ENCODE measurements around the gene UBXN10. TPM values are rescaled to one million over a fixed set of nuclear protein-coding genes. Genes with fewer than 3 reads are reported as not detected.
"Not testable (repeated sequence)": the region's sequence is repeated elsewhere in the genome, so short reads cannot be mapped to it uniquely, and the experiment has no call there.

The UBXN10 gene
- total and polyA plus RNA-seq, 4 donors = 0.50 to 2.3 (median 1.1) TPM

DNA sequence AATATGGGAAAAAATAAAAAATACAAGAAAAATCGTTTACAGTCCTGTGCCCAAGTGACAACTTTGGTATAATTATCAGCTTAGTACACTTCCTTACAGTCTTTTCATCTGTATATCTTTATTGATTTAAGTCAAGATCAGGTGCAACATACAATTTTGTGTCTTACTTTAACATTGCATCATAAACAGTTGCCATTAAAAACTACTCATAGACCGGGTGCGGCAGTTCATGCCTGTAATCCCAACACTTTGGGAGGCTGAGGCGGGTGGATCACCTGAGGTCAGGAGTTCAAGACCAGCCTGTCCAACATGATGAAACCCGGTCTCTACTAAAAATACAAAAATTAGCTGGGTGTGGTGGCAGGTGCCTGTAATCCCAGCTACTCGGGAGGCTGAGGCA is 33.2 kb downstream of the UBXN10 start:
- not testable (repeated sequence) for H3K9me3 ChIP-seq (ENCODE audit: control insufficient read depth in 4 of 4, low read length in 3 of 4); DNase-seq (ENCODE audit: low spot score); H3K9ac ChIP-seq (ENCODE audit: low read depth in 1 of 2, low read length in 2 of 2); H3K4me3 ChIP-seq (ENCODE audit: low read depth in 1 of 3, low read length in 3 of 3); H3K27ac ChIP-seq (ENCODE audit: low read depth in 1 of 2, low read length in 2 of 2); H3K4me1 ChIP-seq (ENCODE audit: control insufficient read depth in 4 of 4, insufficient read depth in 4 of 4, low read length in 3 of 4); H3K27me3 ChIP-seq (ENCODE audit: control insufficient read depth in 4 of 4, insufficient read depth in 4 of 4, low read length in 3 of 4); H3K36me3 ChIP-seq (ENCODE audit: control insufficient read depth in 4 of 4, insufficient read depth in 3 of 4, low read depth in 1 of 4, low read length in 3 of 4)
- WGBS = 82% methylated on average over 6 of the region's 6 CpGs

GRCh38 chr1:20220036-20220435 is 34.1 kb downstream of the UBXN10 start:
- no peak overlapping the region for H3K9ac ChIP-seq (ENCODE audit: low read depth in 1 of 2, low read length in 2 of 2)
- TF ChIP-seq HNF4G (IDR thresholded peaks at IDR 0.05) (no peak), NR2F2 (IDR thresholded peaks at IDR 0.05) (no peak), RXRA (IDR thresholded peaks at IDR 0.05) (no peak), TAF1 (conservative IDR thresholded peaks at IDR 0.05) (no peak), REST (IDR thresholded peaks at IDR 0.05) (no peak), YY1 (IDR thresholded peaks at IDR 0.05) (no peak), ZBTB33 (IDR thresholded peaks at IDR 0.05) (no peak), EGR1 (IDR thresholded peaks at IDR 0.05; ENCODE audit: low read depth in 2 of 2) (no peak), FOXA2 (IDR thresholded peaks at IDR 0.05) (no peak)
- TF ChIP-seq, protein P1, sequence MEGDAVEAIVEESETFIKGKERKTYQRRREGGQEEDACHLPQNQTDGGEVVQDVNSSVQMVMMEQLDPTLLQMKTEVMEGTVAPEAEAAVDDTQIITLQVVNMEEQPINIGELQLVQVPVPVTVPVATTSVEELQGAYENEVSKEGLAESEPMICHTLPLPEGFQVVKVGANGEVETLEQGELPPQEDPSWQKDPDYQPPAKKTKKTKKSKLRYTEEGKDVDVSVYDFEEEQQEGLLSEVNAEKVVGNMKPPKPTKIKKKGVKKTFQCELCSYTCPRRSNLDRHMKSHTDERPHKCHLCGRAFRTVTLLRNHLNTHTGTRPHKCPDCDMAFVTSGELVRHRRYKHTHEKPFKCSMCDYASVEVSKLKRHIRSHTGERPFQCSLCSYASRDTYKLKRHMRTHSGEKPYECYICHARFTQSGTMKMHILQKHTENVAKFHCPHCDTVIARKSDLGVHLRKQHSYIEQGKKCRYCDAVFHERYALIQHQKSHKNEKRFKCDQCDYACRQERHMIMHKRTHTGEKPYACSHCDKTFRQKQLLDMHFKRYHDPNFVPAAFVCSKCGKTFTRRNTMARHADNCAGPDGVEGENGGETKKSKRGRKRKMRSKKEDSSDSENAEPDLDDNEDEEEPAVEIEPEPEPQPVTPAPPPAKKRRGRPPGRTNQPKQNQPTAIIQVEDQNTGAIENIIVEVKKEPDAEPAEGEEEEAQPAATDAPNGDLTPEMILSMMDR (IDR thresholded peaks at IDR 0.05; ENCODE audit: low read depth, low read length, missing input control) = no peak
- TF ChIP-seq, protein P2, sequence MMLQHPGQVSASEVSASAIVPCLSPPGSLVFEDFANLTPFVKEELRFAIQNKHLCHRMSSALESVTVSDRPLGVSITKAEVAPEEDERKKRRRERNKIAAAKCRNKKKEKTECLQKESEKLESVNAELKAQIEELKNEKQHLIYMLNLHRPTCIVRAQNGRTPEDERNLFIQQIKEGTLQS (IDR thresholded peaks at IDR 0.05) = no peak
- H3K27ac ChIP-seq (ENCODE audit: low read depth in 1 of 2, low read length in 2 of 2) = no peak overlapping the region
- DNase-seq (ENCODE audit: low spot score) = no peak
- 74% methylated on average over 5 of the region's 5 CpGs for WGBS
- no peaks in the 10 kb centered on the region for H3K36me3 ChIP-seq (ENCODE audit: control insufficient read depth in 4 of 4, insufficient read depth in 3 of 4, low read depth in 1 of 4, low read length in 3 of 4)
- no peak overlapping the region for H3K4me3 ChIP-seq (ENCODE audit: low read depth in 1 of 3, low read length in 3 of 3)
- H3K9me3 ChIP-seq (ENCODE audit: control insufficient read depth in 4 of 4, low read length in 3 of 4) = no peaks in the 10 kb centered on the region
- no peaks in the 10 kb centered on the region for H3K27me3 ChIP-seq (ENCODE audit: control insufficient read depth in 4 of 4, insufficient read depth in 4 of 4, low read length in 3 of 4)
- H3K4me1 ChIP-seq (ENCODE audit: control insufficient read depth in 4 of 4, insufficient read depth in 4 of 4, low read length in 3 of 4) = no peaks in the 10 kb centered on the region

DNA sequence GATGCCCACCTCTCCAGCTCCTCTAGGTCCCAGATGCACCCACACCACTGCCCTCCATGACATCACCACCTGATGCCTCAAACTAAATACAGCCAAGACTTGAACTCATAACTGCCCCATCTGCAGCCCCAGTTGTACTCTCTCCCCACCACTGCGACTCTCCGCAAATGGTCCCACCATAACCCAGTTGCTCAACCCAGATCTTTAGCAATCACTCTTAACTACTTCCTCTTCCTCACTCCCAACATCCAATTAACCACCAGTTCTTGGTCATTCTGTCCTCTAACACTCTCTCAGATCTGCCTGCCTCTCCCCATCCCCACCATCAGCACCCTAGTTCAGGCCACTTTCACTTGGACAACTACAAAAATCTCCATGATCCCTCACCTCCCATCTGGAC is 37.2 kb downstream of the UBXN10 start:
- peaks cover 0 to under 1% (median 0%) of the 10 kb centered on the region in 4 donors for H3K27me3 ChIP-seq (ENCODE audit: control insufficient read depth in 4 of 4, insufficient read depth in 4 of 4, low read length in 3 of 4)
- no peak overlapping the region for H3K27ac ChIP-seq (ENCODE audit: low read depth in 1 of 2, low read length in 2 of 2)

More for the DNA sequence above, 37.2 kb downstream of the UBXN10 start:
- H3K36me3 ChIP-seq (ENCODE audit: control insufficient read depth in 4 of 4, insufficient read depth in 3 of 4, low read depth in 1 of 4, low read length in 3 of 4) = no peaks in the 10 kb centered on the region
- no peak overlapping the region for H3K9ac ChIP-seq (ENCODE audit: low read depth in 1 of 2, low read length in 2 of 2)
- no peaks in the 10 kb centered on the region for H3K9me3 ChIP-seq (ENCODE audit: control insufficient read depth in 4 of 4, low read length in 3 of 4)
- H3K4me3 ChIP-seq (ENCODE audit: low read depth in 1 of 3, low read length in 3 of 3) = no peak overlapping the region
- no peaks in the 10 kb centered on the region for H3K4me1 ChIP-seq (ENCODE audit: control insufficient read depth in 4 of 4, insufficient read depth in 4 of 4, low read length in 3 of 4)
- no peak for DNase-seq (ENCODE audit: low spot score)
- TF ChIP-seq GABPA (IDR thresholded peaks at IDR 0.05 in 1 of 2, conservative IDR thresholded peaks at IDR 0.05 in 1 of 2) (no peak), FOXA2 (IDR thresholded peaks at IDR 0.05) (no peak), NR2F2 (IDR thresholded peaks at IDR 0.05) (no peak), JUND (IDR thresholded peaks at IDR 0.05) (no peak), RAD21 (IDR thresholded peaks at IDR 0.05) (no peak), FOXA1 (IDR thresholded peaks at IDR 0.05) (no peak), HNF4A (conservative IDR thresholded peaks at IDR 0.05) (no peak), TAF1 (conservative IDR thresholded peaks at IDR 0.05) (no peak)
- WGBS = 81% methylated on average over 2 of the region's 2 CpGs

Data from liver (tissue), 9 donors.